Smooth muscle cell (in vitro differentiated cells): ENCODE data around the gene EFNA1. TPM values are rescaled to one million over a fixed set of nuclear protein-coding genes. Genes with fewer than 3 reads are reported as not detected.
A peak's percentile ranks its signal among the peaks of the same experiment; 100 is the strongest.

Experiments
- DNase-seq: peaks from one replicate; lab custom pipeline; 2025; ENCODE audit not compliant: unreplicated experiment; lab: John Stamatoyannopoulos, UW
- H2AFZ ChIP-seq: fragments of 200-600 bp; sonication (generic); 2 replicates; pipeline ENCODE4 v1.6.0; 2016; ENCODE audit warnings: antibody characterized with exemption, low read depth, mild to moderate bottlenecking
- H3F3A ChIP-seq: fragments of 200-600 bp; sonication (generic); 2 replicates; pipeline ENCODE4 v1.6.0; 2017; ENCODE audit warnings: antibody characterized with exemption, low read depth
- H3K27ac ChIP-seq: fragments of 200-600 bp; sonication (generic); 2 replicates; pipeline ENCODE4 v1.5.1; 2016; ENCODE audit warnings: low read depth, mild to moderate bottlenecking
- H3K27me3 ChIP-seq: fragments of 200-600 bp; sonication (generic); 2 replicates; pipeline ENCODE4 v1.6.1; 2016; ENCODE audit warnings: low read depth, mild to moderate bottlenecking
- H3K36me3 ChIP-seq: fragments of 200-600 bp; sonication (generic); 2 replicates; pipeline ENCODE4 v1.5.1; 2016; ENCODE audit warnings: low read depth
- H3K4me1 ChIP-seq: fragments of 200-600 bp; sonication (generic); 2 replicates; pipeline ENCODE4 v1.5.1; 2016; ENCODE audit warnings: low read depth
- H3K4me2 ChIP-seq: fragments of 200-600 bp; sonication (generic); 2 replicates; pipeline ENCODE4 v1.6.0; 2016; ENCODE audit warnings: mild to moderate bottlenecking
- H3K4me3 ChIP-seq: fragments of 200-600 bp; sonication (generic); 2 replicates; pipeline ENCODE4 v1.5.1; 2016; ENCODE audit warnings: mild to moderate bottlenecking
- H3K79me2 ChIP-seq: fragments of 200-600 bp; sonication (generic); 2 replicates; pipeline ENCODE4 v1.6.0; 2016; ENCODE audit warnings: low read depth, mild to moderate bottlenecking
- H3K9ac ChIP-seq: fragments of 200-600 bp; sonication (generic); 2 replicates; pipeline ENCODE4 v1.6.0; 2016; ENCODE audit warnings: low read depth
- H3K9me3 ChIP-seq: fragments of 200-600 bp; sonication (generic); replicated peaks from 2 replicates; pipeline ENCODE4 v1.5.1; 2016; ENCODE audit warnings: low read depth
- H4K20me1 ChIP-seq: fragments of 200-600 bp; sonication (generic); 2 replicates; pipeline ENCODE4 v1.6.0; 2016; ENCODE audit warnings: low read depth
- CTCF ChIP-seq: fragments of 200-600 bp; sonication (generic); IDR thresholded peaks from 2 replicates; pipeline ENCODE4 v1.5.1; 2017; ENCODE audit warnings: borderline replicate concordance, mild to moderate bottlenecking, antibody characterized with exemption; ENCODE audit not compliant: insufficient read depth, poor library complexity, severe bottlenecking
- WGBS: methylation state at CpG from one replicate; pipeline ENCODE4 v1.1.7; 2016; ENCODE audit warnings: low lambda C conversion rate; 5-methylcytosine and 5-hydroxymethylcytosine counted together
- polyA plus RNA-seq: library from polyadenylated mRNA; unstranded; fragments of >200 nt; fragmentation: Nextera tagmentation; extraction: Ambion mirVana; gene quantifications from 2 replicates; pipeline ENCODE4 v1.2.1, GENCODE V29; 2016
- total RNA-seq: library from RNA; depleted of rRNA; stranded (reverse); fragments of >200 nt; gene quantifications from 2 replicates; pipeline ENCODE4 v1.2.3, GENCODE V29; 2014

The EFNA1 gene
- total and polyA plus RNA-seq, 2 experiments from 2014 or later = 16.4 to 20.9 TPM

DNA sequence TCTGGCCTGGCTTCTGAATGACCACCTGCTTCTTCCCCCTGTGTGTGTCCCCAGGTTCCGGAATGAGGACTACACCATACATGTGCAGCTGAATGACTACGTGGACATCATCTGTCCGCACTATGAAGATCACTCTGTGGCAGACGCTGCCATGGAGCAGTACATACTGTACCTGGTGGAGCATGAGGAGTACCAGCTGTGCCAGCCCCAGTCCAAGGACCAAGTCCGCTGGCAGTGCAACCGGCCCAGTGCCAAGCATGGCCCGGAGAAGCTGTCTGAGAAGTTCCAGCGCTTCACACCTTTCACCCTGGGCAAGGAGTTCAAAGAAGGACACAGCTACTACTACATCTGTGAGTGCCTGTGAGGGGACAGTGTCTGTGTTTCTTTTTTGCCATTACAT lies 3.6 kb downstream of the EFNA1 start:
- Histone ChIP-seq H3K27me3 (no peaks in the 10 kb centered on the region), H3K9ac (no peak overlapping the region)

DNA sequence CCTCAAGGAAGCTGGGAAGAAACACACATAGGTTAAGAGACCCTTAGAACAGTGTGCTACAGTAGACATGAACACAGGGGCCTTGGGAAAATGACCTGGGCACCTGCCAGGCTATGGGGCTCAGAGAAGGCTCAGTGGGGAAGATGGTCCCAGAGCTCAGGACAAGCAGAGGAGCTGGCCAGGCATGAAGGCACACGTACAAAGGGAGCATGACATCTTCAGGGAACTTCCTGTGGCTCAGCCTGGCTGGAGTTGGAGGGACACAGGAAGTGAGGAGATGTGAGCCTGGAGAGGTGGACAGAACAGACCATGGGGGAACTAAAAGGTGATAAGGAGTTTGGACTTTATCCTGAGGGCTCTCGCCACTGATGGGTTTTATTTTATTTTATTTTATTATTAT lies 4.2 kb downstream of the EFNA1 start:
- Histone ChIP-seq H3K79me2 (peaks cover 8% of the 10 kb centered on the region), H3F3A (peaks cover 7% of the 10 kb centered on the region), H2AFZ (no peak overlapping the region), H3K9me3 (no peaks in the 10 kb centered on the region), H3K4me1 (peaks cover 22% of the 10 kb centered on the region), H3K27ac (no peak overlapping the region), H4K20me1 (no peaks in the 10 kb centered on the region), H3K9ac (no peak overlapping the region), H3K27me3 (no peaks in the 10 kb centered on the region), H3K4me3 (no peak overlapping the region), H3K36me3 (no peaks in the 10 kb centered on the region), H3K4me2 (no peak overlapping the region)
- WGBS = 81% methylated on average over 2 of the region's 2 CpGs
- no peak for DNase-seq
- no peak for TF ChIP-seq CTCF

More for the DNA sequence above, 3.6 kb downstream of the EFNA1 start:
- Histone ChIP-seq H3K4me1 (peaks cover 23% of the 10 kb centered on the region), H3K9me3 (no peaks in the 10 kb centered on the region), H3K4me2 (no peak overlapping the region), H2AFZ (no peak overlapping the region), H4K20me1 (no peaks in the 10 kb centered on the region), H3F3A (peaks cover 7% of the 10 kb centered on the region), H3K36me3 (no peaks in the 10 kb centered on the region), H3K27ac (no peak overlapping the region), H3K4me3 (no peak overlapping the region), H3K79me2 (peaks cover 8% of the 10 kb centered on the region)
- TF ChIP-seq CTCF = no peak
- no peak for DNase-seq
- 96% methylated on average over 8 of the region's 8 CpGs for WGBS

- H3K36me3 ChIP-seq = no peaks in the 10 kb centered on the region
- H3F3A ChIP-seq = peaks cover 7% of the 10 kb centered on the region
- peaks cover 19% of the 10 kb centered on the region for H3K79me2 ChIP-seq
- DNase-seq = no peak
- no peaks in the 10 kb centered on the region for H3K27me3 ChIP-seq
- peak overlapping the region; percentile 59 for H3K9ac ChIP-seq
- H3K27ac ChIP-seq = peak overlapping the region; percentile 99
- no peak overlapping the region for H2AFZ ChIP-seq
- H3K4me2 ChIP-seq = no peak overlapping the region
- H3K9me3 ChIP-seq = no peaks in the 10 kb centered on the region
- no peak overlapping the region for H3K4me3 ChIP-seq
- 92% methylated on average over 7 of the region's 7 CpGs for WGBS
- TF ChIP-seq CTCF = no peak
- H4K20me1 ChIP-seq = no peaks in the 10 kb centered on the region
- H3K4me1 ChIP-seq = peaks cover 12% of the 10 kb centered on the region
Observed at GRCh38 chr1:155133799-155134281, 6.2 kb downstream of the EFNA1 start.

DNA sequence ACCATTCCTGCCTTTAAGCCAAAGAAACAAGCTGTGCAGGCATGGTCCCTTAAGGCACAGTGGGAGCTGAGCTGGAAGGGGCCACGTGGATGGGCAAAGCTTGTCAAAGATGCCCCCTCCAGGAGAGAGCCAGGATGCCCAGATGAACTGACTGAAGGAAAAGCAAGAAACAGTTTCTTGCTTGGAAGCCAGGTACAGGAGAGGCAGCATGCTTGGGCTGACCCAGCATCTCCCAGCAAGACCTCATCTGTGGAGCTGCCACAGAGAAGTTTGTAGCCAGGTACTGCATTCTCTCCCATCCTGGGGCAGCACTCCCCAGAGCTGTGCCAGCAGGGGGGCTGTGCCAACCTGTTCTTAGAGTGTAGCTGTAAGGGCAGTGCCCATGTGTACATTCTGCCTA lies 6.6 kb downstream of the EFNA1 start:
- Histone ChIP-seq H3K4me2 (peak overlapping the region; percentile 92), H3K9ac (peak overlapping the region; percentile 59), H3K36me3 (no peaks in the 10 kb centered on the region), H3K79me2 (peaks cover 22% of the 10 kb centered on the region), H3F3A (peaks cover 7% of the 10 kb centered on the region), H3K27ac (peak overlapping the region; percentile 99), H3K27me3 (no peaks in the 10 kb centered on the region), H4K20me1 (no peaks in the 10 kb centered on the region), H3K9me3 (no peaks in the 10 kb centered on the region), H3K4me3 (peak overlapping the region; percentile 67), H2AFZ (no peak overlapping the region), H3K4me1 (peaks cover 8% of the 10 kb centered on the region)
- DNase-seq = no peak
- 68% methylated on average over 1 of the region's 1 CpG for WGBS
- TF ChIP-seq CTCF = no peak
